ENCODE results near the gene ISG20.

- TF ChIP-seq CTCF (IDR thresholded peaks at IDR 0.05) (no peak), REST (IDR thresholded peaks at IDR 0.05; ENCODE audit: insufficient read depth in 1 of 2, low read depth in 2 of 2, low read length in 1 of 2) (no peak), POLR2AphosphoS5 (IDR thresholded peaks at IDR 0.05; ENCODE audit: low read depth, low read length) (no peak)
Measured at GRCh38 chr15:88695101-88695500, 56.3 kb downstream of the ISG20 start.
